Stimulated activated CD8-positive, alpha-beta memory T cell treated with anti-CD3 and anti-CD28 coated beads, Interleukin-15, amount 100 ng/mL, for 1 hour (primary cell): ENCODE data around the gene HIVEP3.

Experiments
- DNase-seq: peaks from one replicate; pipeline ENCODE4 v3.0.0-alpha.2; 2020; ENCODE audit warnings: low read depth

The HIVEP3 gene

DNA sequence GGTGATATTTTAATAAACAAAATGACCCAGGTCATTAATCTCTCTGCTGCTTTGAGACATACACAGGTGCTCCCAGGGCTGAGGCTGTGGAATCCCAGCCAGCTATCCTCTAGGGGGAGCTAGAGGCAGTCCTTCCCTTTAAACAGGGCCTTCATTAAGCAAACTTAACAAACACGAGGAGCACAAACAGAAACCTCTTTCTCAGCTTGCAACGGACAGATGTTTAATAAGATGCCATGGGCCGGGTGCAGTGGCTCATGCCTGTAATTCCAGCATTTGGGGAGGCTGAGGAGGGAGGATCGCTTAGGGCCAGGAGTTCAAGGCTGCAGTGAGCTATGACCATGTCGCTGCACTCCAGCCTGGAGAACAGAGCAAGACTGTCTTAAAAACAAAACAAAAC is 106.7 kb downstream of the HIVEP3 start:
- DNase-seq = no peak

DNA sequence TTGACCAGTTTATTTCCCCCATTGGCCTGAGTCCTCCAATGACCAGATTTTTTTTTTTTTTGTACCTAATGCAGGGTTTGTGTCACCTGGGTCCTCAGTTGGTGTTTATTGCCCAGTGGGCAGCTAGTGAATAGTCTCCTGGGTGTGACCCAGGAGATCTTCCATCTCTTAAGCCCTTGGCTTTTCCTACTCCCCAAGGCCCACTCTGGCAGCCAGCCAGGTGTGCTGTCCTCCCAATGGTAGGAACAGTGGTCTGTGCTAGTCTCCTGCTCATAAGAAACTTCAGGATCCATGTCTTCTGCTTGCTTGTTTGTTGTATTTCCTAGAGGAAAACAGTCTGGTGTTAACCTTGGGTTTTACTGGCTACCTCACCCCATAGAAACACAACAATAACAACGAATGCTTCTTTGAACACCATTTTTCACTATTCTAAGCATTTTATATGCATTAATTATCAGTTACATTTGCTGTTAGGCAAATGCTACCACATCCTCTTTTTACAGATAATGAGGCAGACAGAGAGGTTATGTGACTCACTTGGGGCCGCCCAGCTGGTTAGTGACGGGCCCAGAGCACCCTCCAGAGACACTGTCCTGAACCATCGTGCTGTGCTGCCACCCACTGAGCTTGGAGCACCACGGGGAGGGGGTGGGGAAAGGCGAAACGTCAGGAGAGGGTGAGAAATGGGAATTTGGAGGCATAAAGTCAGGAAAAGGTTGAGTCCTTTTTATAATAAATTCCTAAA is 107.5 kb downstream of the HIVEP3 start:
- no peak for DNase-seq

DNA sequence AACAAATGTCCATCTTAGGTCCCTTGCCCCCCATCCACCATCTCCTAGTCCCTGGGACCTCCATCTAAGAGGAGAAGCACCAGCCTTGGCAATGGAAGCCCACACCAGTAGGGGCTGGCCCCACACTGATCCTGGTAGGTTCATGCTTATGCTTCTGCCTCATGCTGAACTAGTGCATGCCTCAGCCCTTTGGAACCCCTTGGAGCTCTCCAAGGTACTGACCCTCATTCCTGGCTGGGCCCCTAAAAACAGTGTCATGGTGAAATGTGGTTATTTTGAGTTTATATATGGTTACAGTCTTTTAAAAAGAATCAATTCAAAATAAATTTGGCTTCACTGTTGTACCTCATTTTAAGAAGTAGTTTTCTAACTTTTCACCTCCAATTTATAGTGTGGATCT is 108.3 kb downstream of the HIVEP3 start:
- DNase-seq = no peak

DNA sequence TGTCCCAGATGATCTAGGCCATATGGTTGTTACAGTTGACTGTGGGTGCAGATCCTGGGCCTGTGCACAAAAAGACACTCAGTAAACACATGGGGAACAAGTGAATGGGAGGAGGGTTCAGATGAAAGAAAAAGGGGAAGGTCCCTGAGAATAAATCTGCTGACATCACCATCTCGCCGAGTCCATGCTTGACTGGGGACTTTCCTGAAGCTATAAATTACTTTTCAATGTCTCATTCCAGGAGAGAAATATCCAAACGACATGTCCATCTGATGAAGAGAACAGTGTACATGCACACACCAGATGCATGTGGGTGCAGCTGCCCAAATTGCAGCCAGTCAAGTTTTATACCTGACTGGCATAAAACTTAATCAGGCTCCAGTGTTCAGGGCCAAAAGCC is 109.0 kb downstream of the HIVEP3 start:
- DNase-seq = no peak

DNA sequence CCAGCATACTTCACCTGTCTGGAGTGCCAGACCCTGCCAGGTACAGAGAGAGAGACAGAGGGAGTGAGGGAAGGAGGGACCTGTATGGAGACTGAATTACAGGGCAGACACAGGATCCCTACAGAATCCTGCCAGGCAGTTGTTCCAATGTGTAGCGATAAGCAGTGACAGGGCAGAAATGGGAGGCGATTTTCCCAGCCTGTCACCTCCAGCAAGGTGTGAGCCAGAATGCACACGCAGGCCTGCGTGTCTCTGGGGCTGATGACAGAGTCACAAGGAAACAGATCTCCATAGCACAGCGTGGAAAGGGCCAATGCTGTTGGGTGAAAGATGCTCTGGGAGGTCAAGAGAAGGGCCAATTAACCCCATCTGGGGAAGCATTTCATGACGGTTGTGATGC is 111.3 kb downstream of the HIVEP3 start:
- no peak for DNase-seq

DNA sequence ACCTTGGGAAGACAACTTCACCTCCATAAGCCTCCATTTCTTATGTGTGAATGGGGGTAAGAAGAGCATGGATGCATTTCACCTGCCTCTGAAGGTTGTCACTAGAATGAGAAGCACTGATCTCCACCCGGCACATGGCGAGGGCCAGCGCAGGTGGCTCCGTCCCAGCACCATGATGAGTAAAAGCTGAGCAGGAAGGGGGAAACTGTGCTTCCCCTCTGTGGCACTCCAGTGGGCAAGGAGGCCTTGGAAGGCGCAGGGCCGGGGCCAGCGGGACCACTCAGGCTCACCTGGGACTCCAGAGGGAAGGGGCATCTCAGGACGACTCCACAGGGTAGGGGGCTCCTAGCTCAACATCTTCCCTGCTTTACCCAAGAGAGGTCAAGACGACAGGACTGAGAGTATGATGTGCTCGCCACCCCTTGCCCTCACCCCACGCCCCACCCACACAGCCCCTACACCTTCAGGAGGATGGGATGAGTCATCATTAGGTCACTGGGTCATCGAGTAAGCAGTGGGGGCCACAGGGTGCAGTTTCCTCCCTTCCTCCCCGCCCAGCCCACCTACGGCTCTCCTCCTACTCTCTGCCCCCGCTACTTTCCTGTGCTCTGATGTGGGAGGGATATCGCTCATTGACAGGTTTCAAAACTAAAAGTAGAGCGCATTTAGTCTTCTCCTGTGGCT is 112.1 kb downstream of the HIVEP3 start:
- DNase-seq = no peak

DNA sequence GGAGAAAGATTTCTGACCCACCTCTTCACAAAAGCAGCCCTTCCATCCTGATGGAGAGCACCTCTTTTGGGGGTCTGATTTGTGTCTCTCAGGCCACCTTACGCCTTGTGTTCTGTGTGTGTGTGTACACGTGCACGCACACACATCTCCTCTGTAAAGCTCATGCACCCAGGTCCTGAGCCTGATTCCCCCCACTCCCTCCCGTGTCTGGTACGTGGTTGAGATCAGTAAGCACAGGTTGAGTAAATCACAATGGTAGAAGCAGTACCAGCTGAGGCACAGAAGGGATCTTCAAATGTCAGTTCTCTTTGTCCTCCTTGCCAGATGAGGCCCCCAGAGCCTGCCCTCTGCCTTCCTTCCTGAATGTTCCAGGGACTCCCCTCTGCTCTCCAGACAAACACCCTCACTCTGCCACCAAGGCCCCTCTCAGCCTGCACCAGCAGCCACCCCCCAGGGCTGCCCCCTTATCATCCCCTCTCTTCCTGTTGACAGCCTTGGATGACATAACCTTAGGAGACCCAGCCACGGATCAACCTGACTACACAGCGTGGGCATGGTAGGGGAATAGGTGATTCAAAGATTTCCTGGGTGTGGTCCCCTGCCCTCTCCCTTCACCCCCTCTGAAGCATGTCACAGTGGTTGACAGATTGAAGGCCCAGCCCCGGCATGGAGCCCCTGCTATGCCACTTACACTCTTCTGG is 112.8 kb downstream of the HIVEP3 start:
- DNase-seq = no peak

DNA sequence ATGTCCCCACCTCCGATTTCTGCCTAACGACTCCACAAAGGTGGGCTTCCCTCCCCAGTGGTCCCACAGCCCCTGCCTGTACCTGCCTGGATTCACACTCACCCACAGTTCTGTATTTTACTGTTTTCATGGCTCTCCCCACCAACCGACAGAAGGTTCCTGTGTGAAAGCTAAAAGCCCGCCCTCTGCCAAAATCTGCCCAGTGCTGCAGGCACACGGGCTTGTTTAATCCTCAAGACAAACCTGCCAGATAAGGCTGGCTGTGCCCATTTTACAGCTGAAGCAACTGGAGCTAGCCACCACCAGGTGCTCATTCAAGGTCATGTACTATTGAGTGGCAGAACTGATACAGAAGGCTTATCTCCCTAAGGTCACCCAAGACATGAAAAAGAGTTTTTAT is 114.5 kb downstream of the HIVEP3 start:
- DNase-seq = no peak

DNA sequence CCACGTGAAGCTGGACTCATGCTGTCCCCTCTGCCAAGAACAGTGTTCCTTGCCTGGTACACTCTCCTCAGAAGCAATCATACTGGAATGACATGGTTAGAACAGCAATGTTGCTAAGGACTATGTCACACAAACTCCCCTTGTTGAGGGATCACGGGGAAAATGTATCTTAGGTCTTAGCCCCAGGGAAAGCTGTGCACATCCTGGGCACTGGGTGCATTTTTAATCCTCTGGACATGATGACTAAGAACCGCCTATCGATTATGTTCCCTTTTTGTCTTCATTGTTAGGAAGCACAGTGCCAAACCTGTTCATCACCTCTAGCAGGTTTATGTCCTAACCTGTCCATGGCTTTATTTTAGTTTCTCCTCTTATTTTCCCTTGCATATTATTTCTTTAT is 115.1 kb downstream of the HIVEP3 start:
- no peak for DNase-seq

DNA sequence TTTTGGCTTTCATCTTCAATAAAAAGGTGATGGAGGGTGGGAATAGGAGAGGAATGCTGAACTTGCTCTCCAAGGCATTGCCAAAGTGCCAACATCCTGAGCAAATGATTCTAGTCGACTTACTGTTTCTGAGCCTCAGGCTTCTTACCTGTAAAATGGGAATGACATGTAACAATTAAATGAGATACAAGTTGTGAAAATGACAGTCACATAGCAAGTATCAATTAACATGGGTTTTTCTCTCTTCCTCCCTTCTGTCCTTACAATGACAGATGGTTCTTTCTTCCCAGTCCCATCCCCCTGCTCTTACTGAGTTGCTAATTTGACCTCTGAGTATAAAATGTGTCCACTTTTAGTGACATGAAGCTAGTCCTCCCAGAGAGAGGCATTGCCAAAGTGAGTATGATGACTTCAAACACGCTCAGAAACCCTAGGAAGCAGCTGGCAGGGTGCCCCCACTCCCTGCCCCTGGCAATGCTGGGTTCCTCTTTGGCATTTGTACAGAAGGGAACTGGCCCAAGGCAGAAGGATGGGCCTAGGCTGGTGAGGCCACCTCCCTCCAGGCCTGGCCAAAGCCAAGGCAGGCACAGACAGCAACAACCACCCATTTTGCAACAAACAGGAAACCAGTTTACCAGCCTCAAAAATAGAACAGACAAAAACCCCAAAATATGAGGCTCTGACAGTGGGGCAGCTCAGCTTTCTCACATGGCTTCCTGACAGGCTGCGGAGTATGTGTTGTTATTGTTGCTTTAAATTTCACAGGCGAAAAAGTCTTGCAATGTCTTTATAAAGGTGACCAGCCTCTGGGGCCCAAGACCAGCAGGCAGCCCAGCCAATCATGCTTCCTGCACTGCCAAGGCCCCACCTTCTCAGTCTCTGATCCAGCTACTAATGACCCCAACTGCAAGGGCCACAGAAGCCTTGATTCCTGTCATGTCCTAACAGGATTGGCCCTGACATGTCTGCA is 115.9 kb downstream of the HIVEP3 start:
- DNase-seq = no peak

DNA sequence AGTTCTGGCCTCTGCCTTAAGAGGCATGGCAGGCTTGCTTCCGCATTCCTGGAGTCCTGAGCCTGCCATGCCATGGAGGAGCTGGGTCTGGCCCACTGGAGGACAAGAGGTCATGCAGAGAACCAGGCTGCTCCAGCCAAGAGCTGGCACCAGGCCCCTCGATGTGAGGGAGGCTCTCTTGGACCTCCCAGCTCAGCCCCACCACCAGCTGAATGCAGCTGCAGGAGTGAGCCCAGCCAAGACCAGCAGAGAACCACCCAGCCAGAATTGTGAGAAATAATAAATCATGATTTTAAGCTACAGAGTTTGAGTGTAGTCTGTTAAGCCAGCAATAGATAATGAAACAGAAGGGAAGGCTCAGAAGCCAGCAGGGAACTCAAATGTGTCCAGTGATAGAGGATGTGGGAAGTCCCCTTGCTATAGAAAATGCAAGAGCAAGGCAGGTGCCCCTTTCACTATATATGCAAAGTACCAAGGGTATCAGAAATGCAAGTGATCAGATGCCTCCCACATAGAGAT is 118.4 kb downstream of the HIVEP3 start:
- no peak for DNase-seq

DNA sequence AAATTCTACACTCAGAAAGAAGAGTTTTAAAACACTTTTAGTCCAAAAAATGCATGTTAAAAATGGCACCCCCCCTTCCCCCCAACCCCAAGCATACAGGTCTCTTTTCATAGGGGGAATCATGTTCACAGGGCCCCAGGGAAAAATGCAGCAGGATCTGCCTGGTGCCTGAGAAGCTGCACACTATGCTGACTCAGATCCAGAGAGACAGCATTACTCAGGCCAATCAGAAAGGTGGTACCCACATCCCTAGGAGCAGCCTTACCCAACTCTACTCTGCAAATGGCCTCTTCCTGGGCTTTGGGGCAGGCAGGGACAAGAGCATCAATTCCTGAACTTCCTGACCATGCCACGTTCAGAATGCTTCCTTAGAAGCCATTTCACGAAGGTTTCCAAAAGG is 119.0 kb downstream of the HIVEP3 start:
- DNase-seq = no peak

DNA sequence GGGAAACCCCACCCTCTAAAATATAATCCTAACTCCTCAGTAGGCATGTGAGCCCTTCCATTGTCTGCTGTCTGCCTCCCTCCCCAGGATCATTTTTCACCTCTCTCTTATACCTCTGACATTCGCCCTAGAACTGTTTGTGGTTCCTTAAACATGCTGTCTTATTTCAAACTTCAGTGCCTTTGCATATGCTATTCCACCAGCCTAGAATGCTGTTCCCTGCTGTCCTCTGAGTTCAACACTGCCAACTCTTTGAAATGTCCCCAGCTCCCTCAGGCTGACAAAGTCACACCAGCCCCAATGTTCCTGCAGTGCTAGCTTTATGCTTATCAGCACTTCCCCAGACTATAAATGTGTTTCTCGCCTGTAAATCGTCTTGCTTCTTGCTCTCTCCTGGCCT is 119.5 kb downstream of the HIVEP3 start:
- no peak for DNase-seq

DNA sequence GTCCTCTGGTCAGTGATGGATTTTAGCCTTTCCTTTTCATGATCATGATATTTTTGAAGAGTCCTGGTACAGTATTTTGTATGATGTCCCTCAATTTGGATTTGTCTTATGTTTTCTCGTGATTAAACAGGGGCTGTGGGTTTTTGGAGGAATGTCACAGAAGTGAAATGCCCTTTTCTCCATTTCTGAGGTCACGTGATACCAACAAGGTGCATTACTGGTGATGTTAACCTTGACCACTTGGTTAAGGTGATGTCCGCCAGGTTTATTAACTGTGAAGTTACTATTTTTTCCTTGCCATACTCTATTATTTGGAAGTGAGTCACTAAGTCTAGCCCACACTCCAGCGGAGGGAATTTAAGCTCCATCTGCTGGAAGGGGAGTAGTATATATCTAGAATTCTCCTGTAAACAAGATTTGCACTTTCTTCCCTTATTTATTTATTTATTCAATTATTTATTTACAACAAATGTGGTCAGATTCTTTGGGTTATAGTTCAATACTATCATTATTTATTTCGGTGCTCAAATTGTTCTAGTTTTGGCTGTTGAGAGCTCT is 123.4 kb downstream of the HIVEP3 start:
- DNase-seq = no peak

DNA sequence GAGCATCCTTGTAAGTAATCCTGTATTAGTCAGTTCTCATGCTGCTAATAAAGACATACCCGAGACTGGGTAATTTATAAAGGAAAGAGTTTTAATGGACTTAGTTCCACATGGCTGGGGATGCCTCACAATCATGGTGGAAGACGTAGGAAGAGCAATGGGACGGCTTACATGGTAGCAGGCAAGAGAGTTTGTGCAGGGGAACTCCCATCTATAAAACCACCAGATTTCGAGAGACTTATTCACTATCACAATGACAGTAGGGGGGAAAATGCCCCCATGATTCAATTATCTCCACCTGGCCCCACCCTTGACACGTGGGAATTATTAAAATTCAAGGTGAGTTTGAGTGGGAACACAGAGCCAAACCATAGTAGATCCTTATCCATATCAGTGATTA is 124.7 kb downstream of the HIVEP3 start:
- DNase-seq = no peak

DNA sequence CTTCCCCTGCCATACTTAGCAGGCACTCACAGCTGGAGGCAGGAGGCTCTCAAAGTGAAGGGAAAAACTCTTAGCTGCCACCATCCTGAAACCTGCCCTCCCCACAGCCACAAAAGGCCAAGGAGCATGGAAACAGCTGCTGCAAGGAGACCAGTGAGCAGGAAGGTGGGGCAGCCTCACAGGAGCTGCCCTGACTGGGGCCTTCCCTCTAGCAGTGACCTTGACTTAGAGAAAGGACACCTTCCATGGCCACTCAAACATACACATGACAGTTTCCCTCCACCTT is 126.3 kb downstream of the HIVEP3 start:
- DNase-seq = no peak

DNA sequence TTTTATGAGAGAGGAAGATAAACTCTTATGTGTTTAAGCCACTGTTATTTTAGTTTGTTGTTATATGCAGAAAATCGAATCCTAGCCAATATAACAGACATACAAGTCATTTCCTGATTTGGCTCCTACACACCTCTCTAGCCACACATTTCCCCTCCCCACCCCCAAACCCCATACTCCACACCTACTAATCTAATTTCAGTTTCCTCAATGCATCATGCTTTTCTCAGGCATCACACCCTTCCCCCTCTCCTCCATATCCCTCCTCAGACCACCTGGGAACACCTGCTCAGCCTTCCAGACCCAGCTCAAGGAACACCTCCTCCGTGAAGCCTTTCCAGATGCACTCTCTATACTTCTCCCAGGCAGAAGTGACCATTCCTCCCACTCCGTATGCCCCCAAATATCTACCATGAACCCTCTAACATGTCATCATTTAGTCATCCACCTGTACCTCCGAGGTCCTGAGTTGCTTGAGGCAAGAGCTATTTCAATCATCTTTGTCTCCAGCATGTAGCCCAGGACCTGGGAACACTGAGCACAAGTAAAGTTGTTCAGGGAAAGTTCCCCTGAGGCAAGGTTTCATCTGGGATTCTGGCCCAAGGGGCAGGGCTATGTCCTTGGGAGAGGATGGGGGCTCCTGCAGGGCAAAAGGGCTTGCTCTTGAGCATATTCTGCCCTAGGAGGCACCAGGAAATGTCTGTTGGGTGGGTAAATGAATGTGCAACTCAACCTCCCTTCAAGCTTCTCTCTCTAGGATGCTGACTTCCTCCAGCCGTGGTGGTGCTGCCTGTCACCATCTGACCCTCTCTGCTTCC is 126.8 kb downstream of the HIVEP3 start:
- no peak for DNase-seq

DNA sequence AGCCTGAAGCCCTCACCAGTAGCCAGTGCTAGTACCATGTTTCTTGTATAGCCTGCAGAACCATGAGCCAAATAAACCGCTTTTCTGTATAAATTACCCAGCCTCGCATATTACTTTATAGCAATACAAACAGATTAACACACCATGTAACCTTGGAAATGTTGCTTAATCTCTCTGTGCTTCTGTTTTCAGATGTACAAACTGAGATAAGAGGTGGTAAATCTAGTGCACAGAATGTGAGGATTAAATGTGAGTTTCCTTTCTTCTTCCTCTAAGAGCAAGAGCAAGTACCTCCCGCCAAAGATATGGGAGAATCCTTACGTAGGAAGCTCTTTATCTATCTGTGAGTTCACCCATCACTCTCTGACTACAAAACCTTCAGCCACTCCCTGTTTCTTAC is 128.4 kb downstream of the HIVEP3 start:
- DNase-seq = no peak

DNA sequence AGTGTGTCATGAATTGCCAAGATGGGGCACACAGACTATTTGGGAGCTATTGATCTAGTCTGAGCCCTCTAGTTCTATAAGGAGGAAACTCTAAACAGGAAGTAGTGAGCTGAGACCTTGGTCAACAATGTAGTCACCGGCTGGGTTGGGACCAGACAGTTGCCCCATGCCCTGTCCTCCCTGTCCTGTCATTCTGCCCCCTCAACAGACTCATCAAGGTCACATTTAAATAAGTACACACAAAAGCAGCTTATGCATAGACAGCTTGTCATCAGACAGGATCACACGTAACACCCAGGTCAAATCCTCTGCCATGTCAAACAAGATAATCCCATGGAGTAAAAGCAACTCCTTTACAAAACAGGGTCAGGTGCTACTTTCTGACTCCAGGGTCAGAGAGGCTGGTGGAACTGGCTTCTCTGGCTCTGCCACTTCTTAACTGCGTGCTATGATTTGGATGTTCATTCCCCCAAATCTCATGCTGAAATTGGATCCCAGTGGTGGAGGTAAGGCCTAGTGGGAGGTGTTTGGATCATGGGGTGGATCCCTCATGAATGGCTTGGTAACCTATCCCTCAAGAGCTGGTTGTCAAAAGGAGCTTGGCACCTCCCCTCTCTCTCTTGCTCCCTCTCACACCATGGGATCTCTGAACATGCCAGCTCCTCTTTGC is 128.9 kb downstream of the HIVEP3 start:
- no peak for DNase-seq

DNA sequence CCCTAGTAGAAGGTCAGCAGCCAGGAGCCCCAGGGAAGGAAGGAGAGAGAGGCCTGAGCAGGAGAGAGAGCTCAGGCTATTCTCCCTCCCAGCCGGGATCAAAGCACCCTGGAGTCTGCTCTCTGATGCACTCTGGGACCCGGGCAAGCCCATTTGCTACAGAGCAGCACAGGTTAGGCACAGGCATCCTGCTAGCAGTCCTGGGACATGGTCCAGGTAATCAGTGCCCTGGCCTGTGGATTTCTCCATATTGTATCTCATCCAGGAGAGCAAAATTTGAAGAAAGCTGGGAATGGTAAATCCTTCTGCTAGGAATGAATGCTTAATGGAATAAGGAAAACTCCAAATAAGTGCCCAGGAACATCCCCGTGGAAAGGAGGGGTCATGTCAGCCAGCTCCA is 130.3 kb downstream of the HIVEP3 start:
- DNase-seq = no peak
